NK-92 (cell line): Measurements from ENCODE around the gene HOXC10.

Experiments
- DNase-seq: peaks from one replicate; lab custom pipeline; 2025; ENCODE audit not compliant: unreplicated experiment; lab: John Stamatoyannopoulos, UW

Gene HOXC10

DNA sequence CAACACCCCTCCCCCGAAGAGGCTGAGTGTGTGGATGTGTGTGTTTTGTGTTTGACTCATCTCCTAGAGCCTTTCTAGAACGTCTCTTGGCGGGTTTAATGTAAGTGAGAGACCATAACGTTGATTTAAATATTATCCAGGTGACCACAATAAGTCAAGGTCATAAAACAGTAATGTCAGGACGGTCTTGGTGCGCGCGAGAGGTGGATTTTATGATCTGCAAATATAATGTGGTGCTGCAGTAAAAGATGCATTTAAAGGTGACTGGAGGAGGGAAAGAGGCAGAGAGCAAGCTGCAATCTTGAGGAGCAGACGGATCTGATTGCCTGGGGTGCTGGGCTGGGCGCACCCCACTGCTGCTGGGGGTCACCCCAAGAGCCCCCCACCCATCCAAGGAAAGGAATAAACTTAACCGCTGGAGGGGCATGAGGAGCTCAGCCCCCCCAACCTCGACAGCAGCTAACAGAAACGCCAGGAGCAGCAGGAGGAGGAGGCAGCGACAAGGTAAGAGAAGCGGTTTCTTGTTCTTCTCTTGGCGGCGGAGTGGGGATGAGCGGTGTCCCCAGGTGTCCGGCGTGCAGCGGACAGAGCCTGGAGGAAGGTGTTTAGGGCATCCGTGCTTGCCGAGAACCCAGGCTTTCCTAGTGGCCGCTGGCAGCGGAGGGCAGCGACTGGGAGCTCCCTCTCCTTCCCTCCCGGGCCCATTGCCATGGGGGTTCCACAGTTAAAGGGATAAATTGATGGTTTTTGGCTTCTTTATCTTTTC, 5.5 kb downstream of the HOXC10 start:
- no peak for DNase-seq

DNA sequence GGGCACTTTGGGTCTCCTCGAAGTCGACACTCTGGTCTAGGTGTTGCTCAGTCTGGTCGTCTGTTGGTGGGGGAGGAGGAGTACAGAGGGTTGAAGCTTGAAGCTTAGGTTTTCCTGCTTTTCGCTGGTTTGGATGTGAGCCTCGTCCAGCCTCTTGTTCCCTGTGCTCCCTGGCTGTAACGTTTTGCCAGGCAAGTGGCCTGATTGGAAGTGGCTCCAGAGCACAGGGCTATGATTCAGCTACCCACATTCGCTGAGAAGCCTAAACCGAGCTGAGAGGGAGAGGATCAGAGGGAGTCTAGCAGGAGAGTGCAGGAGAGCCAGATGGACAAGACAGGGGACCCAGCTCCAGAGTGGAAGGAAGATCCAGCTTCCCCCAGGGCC, 6.1 kb downstream of the HOXC10 start:
- DNase-seq = no peak

DNA sequence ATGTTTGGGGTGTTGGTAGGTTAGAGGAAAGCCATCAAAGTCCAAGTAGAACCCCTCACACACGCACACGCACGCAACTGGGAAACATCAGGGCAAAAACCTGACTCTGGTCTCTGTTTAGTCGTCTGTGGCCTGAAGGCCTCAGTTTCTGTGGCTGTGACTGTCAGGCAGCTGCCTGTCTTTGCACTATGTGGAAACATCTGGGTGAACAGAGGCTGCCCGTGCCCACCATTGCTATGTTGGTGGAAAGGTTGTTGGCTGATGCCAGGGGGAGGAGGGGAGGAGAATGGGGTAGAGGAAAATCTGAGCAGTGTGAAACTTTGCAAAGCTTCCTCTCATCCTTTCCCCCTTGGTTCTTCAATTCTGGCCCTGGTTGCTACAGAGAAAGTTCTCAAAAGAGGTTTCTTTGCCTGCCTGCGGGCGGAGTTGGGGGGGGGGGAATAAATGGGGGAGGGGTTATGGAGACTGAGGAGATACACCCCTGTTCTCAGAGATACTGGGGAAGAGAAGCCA, 7.5 kb downstream of the HOXC10 start:
- DNase-seq = no peak

GRCh38 chr12:53993162-53994008, 8.4 kb downstream of the HOXC10 start:
- DNase-seq = no peak

GRCh38 chr12:53994009-53994263, 9.0 kb downstream of the HOXC10 start:
- no peak for DNase-seq

GRCh38 chr12:53994264-53995001, 9.5 kb downstream of the HOXC10 start:
- no peak for DNase-seq

GRCh38 chr12:53995002-53995377, 10.0 kb downstream of the HOXC10 start:
- no peak for DNase-seq

GRCh38 chr12:53995378-53996239, 10.7 kb downstream of the HOXC10 start:
- no peak for DNase-seq

- DNase-seq = no peak
Observed at GRCh38 chr12:53996240-53997203, 11.6 kb downstream of the HOXC10 start.

- no peak for DNase-seq
Observed at GRCh38 chr12:53997204-53998109, 12.5 kb downstream of the HOXC10 start.

DNA sequence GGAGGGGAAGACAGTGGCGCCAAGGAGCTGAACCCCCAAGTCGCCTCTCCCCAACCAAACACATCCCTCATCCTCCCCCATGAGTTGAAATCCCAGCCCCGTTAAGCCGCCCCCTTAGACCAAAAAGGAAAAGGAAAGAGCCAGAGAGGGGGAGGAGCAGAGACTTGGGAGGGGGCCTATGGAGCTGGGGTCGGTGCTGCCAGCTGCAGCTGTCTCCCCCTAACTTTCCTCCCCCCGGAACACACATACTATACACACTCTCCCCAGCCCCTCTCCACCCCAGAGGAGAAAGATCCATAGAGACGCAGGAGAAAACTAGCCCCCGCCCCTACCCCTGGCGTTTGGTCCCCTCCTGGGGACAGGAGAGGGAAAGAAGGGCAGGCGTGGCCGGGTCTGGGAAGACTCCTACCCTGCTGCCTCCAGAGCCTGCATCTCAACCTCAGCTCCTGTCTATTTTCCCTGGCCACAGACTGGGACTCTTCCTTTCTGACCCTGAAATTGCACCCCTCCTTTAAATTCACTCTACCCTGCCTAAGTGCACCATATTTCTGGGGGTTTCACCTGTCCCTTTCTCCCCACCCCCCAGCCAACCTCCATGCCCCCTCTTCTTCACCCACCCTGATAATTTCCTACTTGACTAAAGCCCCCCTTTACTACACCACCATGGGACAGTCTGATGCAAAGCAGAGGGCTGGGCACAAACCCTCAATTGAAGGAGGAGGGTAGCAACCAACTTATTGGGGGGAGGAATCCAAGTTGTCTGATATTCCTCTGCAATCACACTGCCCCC, 13.4 kb downstream of the HOXC10 start:
- DNase-seq = no peak

GRCh38 chr12:53998900-53999236, 13.9 kb downstream of the HOXC10 start:
- DNase-seq = no peak

DNA sequence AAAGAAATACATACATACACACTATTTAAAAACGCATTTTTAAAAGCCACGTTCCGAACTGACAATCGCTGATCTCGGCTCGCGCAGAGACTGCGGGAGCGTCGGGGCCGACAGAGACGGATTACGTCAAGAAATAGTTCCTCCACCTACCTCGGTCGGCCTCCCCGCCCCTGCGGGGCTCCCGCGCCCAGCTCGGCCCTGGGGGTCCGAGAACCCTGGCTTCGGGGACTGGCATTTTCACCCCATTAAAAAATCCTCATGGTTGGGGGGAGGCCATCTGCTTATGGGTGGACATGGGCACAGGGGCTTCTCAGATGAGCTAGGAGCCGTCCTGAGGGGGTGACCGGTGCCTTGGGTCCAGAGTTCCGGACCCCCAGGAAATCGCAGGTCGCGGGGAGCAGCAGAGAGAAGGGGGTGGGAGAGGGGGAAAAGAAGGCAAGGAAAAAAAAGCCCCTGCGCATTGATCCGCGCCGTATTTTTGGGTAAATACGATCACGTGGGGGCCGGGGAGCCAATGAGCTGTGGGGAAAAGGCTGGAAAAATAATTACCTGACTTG, 14.7 kb downstream of the HOXC10 start:
- no peak for DNase-seq

DNA sequence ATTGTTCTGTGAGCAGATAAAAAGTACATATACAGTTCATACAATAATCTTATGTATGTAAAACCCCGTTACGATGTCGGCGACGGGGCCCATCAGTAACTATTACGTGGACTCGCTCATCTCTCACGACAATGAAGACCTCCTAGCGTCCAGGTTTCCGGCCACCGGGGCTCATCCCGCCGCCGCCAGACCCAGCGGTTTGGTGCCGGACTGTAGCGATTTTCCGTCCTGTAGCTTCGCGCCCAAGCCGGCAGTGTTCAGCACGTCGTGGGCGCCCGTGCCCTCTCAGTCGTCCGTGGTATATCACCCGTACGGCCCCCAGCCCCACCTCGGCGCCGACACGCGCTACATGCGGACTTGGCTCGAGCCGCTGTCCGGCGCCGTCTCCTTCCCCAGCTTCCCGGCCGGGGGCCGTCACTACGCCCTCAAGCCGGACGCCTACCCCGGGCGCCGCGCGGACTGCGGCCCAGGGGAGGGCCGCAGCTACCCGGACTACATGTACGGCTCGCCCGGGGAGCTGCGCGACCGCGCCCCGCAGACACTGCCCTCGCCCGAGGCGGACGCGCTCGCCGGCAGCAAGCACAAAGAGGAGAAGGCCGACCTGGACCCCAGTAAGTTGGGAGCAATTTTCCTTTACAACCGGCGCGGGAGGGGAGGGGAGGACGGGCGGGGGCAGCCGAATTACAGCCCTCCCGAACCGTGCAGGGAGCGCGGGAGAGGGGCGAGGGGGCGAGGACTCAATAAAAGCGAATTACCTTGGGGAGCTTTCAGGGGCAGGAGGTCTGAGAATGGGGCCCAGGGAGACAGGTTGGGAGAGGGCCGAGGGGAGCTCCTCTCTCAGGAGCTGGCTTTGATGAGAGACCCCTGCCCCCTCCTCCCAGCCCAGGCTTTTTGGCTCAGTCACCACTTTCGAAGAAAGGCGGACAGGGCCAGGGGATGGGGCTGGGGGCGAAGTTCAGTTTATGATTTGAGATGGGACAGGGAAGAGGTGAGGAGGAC, 15.5 kb downstream of the HOXC10 start, which contains the start of gene HOXC9:
Gene HOXC9 (plus strand): TSS at position 46 of the 999 bp plus-strand sequence. CDS start 28 bp downstream, at position 74.
- no peak for DNase-seq

DNA sequence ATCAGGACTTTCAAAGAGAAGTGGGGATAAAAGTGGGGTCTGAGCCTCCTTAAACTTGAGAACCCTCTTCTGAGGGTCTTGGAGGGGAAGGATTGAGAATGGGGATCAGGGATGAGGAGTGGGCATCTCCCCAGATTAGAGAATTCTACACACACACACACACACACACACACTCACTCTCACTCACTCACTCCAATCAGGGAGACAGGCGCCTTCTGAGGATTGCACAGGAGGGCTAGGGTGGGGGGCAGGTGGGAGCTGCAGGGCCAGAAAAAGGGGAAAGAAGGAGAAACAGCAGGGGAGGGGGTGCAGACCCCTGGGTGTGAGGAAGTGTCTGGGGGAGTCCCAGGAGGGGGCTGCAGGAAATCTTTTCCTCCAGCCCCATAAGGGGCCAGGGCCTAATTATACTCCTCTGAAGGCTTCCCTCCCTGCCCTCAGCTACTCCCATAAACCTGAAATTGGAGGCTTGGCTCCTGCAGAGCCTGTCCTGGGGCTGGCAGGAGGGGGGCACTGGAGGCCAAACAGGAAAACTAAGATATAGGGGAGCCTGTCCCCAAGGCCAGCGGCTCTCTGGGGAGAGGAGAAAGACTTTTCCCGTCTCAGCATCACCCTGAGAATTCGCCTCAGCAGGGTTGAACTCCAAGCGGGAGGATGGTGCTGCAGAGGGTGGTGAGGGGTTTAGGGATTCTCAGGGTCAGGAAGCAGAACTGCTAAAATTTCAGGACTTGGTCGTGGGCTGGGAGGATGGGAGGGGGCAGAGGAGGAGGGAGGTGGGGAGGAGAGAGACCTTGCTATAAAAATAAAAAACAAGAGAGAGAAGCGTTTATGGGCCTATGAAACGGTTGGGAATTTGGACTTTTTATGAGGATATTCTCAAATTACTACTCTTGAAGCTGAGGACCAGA, 16.6 kb downstream of the HOXC10 start:
- no peak for DNase-seq
